NCI-H2107 (cell line): Measurements from ENCODE around the gene ZNF407.
"Not testable (repeated sequence)": the region's sequence is repeated elsewhere in the genome, so short reads cannot be mapped to it uniquely, and the experiment has no call there.

Experiments
- DNase-seq: peaks from one replicate; lab custom pipeline; 2025; lab: John Stamatoyannopoulos, UW

ZNF407 gene, protein sequence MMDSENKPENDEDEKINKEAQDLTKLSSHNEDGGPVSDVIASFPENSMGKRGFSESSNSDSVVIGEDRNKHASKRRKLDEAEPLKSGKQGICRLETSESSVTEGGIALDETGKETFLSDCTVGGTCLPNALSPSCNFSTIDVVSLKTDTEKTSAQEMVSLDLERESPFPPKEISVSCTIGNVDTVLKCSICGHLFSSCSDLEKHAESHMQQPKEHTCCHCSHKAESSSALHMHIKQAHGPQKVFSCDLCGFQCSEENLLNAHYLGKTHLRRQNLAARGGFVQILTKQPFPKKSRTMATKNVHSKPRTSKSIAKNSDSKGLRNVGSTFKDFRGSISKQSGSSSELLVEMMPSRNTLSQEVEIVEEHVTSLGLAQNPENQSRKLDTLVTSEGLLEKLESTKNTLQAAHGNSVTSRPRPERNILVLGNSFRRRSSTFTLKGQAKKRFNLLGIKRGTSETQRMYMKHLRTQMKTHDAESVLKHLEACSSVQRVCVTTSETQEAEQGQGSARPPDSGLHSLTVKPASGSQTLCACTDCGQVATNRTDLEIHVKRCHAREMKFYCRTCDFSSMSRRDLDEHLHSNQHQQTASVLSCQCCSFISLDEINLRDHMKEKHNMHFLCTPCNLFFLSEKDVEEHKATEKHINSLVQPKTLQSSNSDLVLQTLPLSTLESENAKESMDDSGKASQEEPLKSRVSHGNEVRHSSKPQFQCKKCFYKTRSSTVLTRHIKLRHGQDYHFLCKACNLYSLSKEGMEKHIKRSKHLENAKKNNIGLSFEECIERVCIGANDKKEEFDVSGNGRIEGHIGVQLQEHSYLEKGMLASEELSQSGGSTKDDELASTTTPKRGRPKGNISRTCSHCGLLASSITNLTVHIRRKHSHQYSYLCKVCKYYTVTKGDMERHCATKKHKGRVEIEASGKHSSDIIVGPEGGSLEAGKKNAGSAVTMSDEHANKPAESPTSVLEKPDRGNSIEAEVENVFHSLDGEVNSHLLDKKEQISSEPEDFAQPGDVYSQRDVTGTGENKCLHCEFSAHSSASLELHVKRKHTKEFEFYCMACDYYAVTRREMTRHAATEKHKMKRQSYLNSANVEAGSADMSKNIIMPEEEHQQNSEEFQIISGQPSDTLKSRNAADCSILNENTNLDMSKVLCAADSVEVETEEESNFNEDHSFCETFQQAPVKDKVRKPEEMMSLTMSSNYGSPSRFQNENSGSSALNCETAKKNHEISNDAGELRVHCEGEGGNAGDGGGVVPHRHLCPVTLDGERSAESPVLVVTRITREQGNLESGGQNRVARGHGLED (N-terminal part only)

DNA sequence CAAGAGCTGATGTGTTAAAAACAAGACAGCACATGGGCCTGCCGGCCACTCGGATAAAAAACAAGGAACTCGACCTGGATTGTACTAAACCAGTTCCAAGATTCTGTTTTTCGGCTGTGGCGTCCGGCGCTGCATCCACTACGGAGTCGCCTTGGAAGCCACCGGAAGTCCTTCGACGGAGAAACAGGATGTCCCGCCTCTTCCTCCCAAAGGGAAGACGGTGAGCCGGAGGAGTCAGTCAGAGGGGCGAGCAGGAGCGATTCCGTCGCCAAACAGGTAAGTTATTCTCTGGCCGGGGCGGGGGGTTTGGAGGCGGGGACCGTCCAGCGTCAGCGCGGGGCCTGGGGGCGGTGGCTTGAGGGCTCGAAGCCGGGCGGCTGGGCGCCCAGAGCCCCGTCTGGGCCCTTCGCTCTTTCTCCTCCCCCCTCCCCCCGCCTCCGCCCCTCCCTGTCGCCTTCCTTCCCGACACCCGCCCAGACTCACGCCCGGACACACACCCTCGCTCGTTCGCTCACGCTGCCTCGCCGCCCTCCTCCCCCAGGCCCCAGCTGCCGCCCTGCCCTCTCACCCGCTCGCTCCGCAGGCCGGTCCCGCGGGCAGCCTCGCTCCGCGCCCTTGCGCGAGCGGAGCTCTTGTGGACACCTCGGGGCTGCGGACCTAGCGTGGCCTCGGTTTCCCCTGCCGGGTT, at the start of gene ZNF407:
TSS of gene ZNF407 (plus strand) at position 209 of the 688 bp plus-strand sequence. CDS start 33,150 bp downstream, outside the sequence.
- peak; percentile 67 for DNase-seq

DNA sequence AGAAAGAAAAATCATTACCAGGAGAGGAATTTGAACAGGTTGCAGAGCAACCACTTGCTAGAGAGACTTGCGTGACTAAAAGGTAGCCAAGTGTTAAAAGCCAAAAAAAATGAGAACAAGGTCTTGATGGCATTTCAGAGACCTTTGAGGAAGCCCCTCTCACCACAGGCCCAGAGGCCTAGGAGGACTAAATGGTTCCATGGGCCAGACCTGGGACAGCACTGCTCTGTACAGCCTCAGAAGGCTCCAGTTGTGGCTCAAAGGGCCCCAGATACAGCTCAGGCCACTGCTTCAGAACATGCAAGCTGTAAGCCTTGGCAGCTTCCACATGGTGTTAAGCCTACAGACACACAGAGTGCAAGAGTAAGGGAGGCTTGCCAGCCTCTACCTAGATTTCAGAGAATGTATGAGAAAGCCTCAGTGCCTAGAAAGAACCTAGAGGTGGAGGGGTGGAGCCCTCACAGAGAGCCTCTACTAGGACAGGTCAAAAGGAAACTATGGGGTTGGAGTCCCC, 48.0 kb upstream of the ZNF407 start:
- DNase-seq: no peak

DNA sequence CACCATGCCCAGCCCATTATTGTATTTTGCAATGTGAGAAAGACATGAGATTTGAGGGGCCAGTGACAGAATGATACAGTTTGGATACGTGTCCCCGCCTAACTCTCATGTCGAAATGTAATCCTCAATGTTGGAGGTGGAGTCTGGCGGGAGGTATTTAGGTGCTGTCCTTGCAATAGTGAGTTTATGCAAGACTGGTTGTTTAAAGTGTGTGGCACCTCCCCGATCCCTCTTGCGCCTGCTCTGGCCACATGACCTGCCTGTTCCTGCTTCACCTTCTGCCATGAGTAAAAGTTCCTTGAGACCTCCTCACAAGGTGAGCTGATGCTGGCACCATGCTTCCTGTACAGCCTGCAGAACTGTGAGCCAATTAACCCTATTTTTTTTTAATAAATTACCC, 46.8 kb upstream of the ZNF407 start:
- DNase-seq: no peak

DNA sequence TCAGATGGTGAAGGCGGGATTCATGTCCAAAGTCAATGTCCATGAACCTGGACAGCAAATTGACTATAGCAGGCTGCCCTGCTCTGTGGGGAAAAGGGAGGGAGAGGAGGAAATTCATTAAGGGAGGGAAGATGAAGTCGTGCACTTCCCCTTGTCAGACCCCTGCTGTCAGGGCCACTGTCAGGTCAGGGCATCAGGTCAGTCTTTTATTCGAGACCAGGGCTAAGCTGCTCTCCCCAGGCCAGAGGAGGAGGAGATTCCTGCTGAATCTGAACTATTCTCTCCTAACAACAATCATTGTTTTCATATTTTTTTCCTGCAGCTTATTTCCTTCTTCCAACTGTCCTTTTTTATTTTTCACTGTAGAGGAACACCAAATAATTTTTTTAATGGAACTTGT, 46.2 kb upstream of the ZNF407 start:
- DNase-seq: no peak

DNA sequence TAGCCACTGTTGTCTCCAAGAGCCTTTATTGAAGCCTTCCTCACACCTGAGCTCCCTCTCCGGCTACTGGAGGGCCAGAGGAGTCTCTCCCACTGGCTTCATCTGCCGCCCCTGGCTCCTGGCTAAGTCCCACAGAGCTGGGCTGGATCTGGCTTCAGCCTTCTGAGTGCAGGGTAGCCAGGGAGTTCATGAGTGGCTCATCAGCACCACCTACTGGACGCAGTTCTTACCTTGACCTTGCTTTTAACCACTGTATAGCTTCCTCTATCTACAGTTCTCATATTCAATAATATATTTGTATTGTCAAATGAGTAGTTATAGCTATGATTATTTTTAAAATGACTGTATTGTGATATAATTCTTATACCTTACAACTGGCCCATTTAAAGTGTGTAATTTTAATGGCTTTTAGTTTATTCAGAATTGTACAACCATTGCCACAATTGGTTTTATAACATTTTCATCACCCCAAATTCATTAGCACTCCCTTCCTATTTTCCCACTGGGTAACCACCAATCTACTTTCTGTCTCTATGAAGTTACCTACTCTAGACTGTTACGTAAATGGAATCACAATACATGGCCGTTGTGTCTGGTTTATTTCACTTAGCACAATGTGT, 45.6 kb upstream of the ZNF407 start:
- peak; percentile 84 for DNase-seq

DNA sequence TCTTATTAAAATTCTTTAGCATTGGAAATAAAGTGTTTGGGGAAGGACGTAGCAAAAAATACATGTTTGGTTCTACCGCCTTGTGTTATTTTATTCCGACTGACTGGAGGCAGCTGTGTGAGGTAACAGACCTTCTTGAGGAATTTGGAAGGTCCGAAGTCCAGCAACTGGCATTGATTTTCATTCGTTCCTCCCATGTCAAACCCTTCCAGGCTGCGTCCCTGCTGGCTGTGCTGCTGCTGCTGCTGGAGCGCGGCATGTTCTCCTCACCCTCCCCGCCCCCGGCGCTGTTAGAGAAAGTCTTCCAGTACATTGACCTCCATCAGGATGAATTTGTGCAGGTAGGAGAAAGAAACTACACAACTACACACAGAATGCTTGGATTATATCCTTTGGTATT, 41.5 kb upstream of the ZNF407 start:
- no peak for DNase-seq

DNA sequence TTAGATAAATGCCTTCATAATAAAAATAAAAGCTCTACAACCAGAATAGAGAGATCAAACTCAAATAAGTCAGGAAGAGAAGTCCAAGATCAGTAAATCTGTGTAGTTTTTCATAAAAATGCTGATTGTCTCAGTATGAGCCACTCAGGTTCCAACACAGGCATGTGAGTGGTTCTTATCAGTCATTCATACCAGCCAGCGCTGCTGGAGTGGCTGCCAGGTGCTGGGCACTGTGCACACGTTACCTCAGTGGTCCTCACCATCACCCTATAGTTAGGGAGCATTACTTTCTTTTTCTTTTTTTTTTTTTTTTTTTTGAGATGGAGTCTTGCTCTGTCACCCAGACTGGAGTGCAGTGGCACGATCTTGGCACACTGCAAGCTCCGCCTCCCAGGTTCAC, 39.6 kb upstream of the ZNF407 start:
- DNase-seq: no peak

DNA sequence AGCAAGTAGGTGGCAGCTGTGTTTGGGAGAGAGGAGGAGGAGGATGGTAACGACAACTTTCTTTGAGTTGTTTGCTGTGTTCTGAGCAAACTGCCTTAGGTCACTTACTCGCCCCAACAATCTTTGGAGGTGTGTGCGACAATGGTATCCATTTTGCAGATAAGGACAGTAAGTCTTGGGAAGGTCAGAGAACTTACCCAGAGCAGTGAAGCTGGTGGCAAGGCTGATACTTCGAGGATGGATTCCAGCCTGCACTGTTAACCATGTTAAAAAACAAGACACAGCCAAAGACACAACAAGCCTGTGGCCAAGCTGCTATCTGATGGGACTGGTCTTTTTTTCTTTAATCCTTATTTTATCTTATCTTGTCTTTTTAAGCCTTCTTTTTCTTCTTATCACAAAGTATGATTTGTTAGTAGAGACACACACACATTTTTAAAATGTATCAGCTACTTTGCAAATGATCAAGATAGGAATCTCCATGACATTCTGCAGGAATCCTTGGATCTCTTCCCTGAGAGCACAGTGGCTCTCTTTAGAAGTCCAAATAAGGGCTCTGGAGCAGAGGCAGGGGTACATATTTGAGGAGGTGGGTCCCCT, 35.4 kb upstream of the ZNF407 start:
- DNase-seq: no peak

DNA sequence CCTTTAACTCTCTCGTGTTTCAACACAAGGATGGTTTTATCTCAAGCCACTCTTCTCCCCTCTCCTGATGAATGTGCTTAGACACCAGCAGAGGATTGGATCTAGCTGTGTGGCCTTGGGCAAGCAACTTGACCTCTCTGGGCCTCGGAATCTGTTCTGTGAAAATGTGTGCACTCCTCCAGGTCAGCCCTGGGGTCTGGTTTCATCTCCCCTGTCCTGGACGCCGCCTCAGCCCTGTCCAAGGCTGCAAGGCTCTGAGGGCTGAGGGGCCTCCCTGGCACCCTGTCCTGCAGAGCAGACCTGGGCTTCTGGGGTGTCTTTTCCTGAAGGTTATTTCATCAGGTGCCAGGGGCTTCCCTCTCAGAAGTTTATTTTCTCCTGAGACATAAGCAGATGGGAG, 34.9 kb upstream of the ZNF407 start:
- no peak for DNase-seq

DNA sequence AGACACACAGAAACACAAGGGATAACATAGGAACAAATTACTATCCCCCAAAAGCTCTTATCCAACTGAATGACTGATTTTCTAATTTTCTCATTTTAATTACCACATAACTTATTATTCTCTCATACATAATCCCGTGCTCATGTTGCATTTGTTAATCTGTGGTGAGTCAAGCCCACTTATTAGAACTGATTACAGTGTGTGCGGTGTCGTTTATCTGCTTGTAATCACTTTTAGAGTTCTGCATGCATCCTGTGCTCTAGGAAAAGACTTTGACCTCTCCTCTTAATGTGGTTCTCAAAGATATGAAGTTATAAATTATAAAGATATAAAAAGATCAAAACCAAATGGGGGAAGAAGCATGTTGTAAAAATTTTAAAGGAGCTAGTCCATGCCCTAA, 33.7 kb upstream of the ZNF407 start:
- no peak for DNase-seq

DNA sequence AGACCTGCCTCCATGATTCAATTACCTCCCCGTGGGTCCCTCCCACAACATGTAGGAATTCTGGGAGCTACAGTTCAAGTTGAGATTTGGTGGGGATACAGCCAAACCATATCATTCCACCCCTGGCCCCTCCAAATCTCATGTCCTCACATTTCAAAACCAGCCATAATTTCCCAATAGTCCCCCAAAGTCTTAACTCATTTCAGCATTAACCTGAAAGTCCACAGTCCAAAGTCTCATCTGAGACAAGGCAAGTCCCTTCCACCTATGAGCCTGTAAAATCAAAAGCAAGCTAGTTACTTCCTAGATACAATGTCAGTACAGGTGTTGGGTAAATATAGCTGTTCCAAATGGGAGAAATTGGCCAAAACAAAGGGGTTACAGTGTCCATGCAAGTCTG, 32.5 kb upstream of the ZNF407 start:
- not testable (repeated sequence) for DNase-seq

DNA sequence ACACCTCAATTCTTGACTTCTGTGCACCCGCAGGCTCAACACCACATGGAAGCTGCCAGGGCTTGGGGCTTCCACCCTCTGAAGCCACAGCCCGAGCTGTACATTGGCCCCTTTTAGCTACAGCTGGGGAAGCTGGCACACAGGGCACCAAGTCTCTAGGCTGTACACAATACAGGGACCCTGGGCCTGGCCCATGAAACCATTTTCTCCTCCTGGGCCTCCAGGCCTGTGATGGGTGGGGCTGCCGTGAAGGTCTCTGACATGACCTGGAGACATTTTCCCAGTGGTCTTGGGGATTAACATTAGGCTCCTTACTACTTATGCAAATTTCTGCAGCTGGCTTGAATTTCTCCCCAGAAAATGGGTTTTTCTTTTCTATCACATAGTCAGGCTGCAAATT, 31.7 kb upstream of the ZNF407 start:
- DNase-seq: not testable (repeated sequence)

DNA sequence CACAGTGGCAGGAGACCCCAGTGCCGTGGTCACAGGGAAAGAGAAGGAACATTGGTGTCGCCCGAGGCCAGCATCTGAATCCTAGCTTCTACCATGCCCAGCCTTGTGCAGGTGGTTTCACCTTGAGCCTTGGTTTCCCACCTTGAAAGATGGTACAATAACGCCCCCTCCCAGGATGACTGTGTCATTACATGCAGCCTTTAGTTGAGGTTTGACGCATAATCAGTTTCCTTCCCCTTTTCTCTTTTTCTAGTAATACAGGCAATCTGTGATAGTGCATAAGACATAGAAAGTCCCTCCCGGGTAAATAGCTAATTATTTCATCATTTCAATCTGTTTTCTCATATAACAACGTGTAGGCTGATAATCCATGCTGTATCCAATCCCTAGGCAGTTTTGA, 29.8 kb upstream of the ZNF407 start:
- no peak for DNase-seq

DNA sequence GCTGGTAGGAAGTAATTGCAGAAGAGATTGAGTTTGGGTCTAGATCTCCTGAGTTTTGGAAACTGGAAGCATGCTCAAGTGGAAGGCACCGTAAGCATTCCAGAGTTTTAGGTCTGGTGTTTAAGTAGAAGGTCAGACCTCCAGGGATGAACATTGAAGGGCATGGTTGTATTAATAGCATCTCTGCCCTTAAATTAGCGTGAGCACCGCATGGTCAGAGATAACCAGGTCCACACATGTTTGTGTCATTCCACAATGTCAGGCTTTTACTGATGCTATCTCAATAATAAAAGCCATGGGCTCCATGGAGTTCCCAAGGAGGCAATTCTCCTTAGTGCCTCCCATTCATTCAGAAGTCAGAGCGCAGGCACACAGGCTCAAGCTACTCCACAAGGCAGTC, 28.3 kb upstream of the ZNF407 start:
- DNase-seq: no peak

DNA sequence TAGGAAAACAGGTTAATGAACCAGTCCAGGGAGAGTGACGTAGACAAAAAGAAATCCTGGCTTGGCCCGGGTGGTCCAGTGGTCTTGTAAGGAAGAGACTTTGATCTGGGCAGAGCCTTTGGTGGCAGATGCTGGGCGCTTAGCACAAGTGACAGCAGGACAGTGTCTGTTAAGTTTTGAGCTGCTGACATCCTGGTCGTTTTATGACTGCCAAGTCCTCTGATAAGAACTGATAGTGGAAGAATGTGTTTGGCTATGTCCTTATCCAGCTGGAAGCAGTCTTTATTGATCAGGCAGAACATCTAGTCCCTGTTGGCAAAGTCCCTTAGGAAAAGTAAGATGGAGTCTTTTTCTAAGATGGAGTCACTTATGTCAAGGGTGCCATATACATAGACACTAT, 27.4 kb upstream of the ZNF407 start:
- DNase-seq: no peak

DNA sequence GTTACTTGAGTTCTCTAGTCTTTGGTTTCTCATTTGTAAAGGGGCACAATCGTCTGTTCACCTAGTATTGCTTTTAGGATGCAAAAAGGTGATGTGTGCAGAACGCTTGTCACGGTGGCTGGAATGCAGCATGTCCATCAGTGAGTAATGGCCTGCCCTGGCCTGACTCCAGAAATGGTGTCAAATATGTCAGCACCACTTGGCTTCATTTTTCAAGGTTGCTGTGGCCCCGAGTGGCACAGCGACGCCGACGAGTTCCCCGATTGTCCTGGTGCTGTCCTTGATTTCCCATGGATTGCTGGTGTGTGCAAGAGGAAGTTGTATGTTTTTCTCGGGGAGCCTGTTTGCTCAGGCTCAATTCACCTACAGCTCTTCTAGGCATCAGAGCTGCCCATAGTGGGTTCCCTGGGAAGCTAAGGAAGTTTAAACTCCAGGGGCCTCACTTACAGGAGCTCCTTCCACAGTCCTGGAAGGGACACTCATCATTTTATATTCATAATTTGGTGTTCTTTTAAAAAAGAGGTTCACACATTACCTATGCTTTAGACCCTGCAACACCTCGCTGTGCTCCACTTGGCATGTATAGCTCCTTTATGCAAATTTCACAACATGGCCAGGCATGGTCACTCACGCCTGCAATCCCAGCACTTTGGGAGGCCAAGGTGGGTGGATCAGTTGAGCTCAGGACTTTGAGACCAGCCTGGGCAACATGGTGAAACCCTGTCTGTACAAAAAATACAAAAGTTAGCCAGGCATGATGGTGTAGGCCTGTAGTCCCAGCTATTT, 25.6 kb upstream of the ZNF407 start:
- DNase-seq: no peak

DNA sequence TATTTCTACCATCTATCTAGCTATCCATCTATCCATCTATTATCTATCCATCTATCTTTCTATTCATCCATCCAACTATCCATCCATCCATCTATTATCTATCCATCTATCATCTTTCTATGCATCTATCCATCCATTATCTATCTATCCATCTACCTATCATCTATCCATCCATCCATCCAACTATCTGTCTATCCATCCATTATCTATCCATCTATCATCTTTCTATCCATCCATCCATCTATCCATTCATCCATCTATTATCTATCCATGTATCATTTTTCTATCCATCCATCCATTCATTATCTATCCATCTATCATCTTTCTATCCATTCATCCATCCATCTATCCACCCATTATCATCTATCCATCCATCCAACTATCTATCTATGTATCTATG, 24.6 kb upstream of the ZNF407 start:
- DNase-seq: no peak

DNA sequence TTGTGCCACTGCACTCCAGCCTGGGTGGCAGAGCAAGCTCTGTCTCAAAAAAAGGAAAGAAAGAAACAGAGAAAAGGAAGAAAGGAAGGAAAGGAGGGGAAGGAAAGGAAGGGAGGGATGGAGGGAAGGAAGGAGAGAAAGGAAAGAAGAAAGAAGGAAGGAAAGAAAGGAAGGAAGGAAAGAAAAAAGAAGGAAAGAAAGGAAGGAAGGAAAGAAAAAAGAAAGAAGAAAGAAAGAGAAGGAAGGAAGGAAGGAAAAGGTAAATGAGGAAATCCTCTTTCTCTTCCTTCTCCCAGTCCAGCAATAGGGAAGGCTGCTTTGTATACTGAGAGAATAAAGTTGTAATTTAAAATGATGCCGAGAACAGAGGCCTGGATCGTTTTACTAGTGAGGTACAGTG, 22.8 kb upstream of the ZNF407 start:
- no peak for DNase-seq

DNA sequence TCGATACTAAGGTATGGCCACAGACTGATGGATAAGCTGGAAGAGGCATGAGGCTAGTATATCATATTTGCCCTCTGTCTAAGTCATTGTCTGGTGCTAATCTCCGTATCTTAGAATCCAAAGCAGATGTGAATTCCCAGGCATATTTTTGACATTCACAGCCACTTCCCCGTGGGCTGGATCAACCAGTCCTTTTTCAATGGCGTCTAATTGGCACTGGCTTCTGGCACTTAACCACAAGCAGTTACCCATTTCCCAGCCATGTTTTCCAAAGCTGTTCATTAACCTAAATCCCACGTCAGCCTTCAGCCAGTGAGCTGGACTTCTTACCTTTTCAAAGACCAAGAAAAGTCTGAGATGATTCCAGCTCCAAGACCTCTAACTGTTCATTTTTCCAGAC, 20.7 kb upstream of the ZNF407 start:
- no peak for DNase-seq
